HG03066 (cell line): Measurements from ENCODE around the gene PDE4C.

Experiments used
- ATAC-seq: cut with Tn5 transposase; IDR thresholded peaks from one replicate; pipeline ENCODE4 v1.9.1; 2021; ENCODE audit warnings: low read depth; ENCODE audit not compliant: unreplicated experiment

The PDE4C gene

GRCh38 chr19:18203408-18203862, 22.8 kb downstream of the PDE4C start:
- no peak for ATAC-seq

GRCh38 chr19:18202778-18203407, 23.3 kb downstream of the PDE4C start:
- no peak for ATAC-seq

GRCh38 chr19:18202397-18202777, 23.9 kb downstream of the PDE4C start:
- ATAC-seq = no peak

GRCh38 chr19:18198374-18198773, 27.9 kb downstream of the PDE4C start:
- ATAC-seq = no peak

- ATAC-seq = no peak
These were observed 28.3 kb downstream of the PDE4C start for GRCh38 chr19:18197941-18198340.

- ATAC-seq = no peak
These were observed 28.9 kb downstream of the PDE4C start for GRCh38 chr19:18197306-18197705.

- ATAC-seq = no peak
These were observed 29.8 kb downstream of the PDE4C start for GRCh38 chr19:18196511-18196845.

- ATAC-seq = no peak
These were observed 31.5 kb downstream of the PDE4C start for GRCh38 chr19:18194554-18195238.

GRCh38 chr19:18194181-18194530, 32.1 kb downstream of the PDE4C start:
- ATAC-seq = no peak

GRCh38 chr19:18193388-18194180, 32.7 kb downstream of the PDE4C start:
- peak; percentile 0 for ATAC-seq

GRCh38 chr19:18192673-18193387, 33.4 kb downstream of the PDE4C start, which contains the start of gene MPV17L2:
TSS of gene MPV17L2 (plus strand) at chr19:18193218. CDS start at chr19:18193282, 64 bp downstream.
- peak; percentile 84 for ATAC-seq

GRCh38 chr19:18191640-18192062, 34.6 kb downstream of the PDE4C start:
- ATAC-seq = no peak

- no peak for ATAC-seq
These were observed 36.0 kb downstream of the PDE4C start for GRCh38 chr19:18190278-18190677.

GRCh38 chr19:18185538-18185937, 40.7 kb downstream of the PDE4C start:
- ATAC-seq = no peak

GRCh38 chr19:18183529-18183928, 42.7 kb downstream of the PDE4C start:
- no peak for ATAC-seq

GRCh38 chr19:18179957-18180356, 46.3 kb downstream of the PDE4C start:
- ATAC-seq = no peak

- no peak for ATAC-seq
These were observed 49.6 kb downstream of the PDE4C start for GRCh38 chr19:18176367-18177310.

GRCh38 chr19:18174983-18175382, 51.3 kb downstream of the PDE4C start:
- ATAC-seq = no peak
